GM21447 (cell line): ENCODE measurements around the gene ABHD10.
"Not testable (repeated sequence)": the region's sequence is repeated elsewhere in the genome, so short reads cannot be mapped to it uniquely, and the experiment has no call there.

ENCODE experiments used
- ATAC-seq: cut with Tn5 transposase; IDR thresholded peaks from one replicate; pipeline ENCODE4 v1.9.1; 2021; ENCODE audit not compliant: unreplicated experiment

ABHD10 gene

GRCh38 chr3:112027826-112028225 lies 49.0 kb downstream of the ABHD10 start:
- no peak for ATAC-seq

GRCh38 chr3:112030901-112031300 lies 52.1 kb downstream of the ABHD10 start:
- no peak for ATAC-seq

DNA sequence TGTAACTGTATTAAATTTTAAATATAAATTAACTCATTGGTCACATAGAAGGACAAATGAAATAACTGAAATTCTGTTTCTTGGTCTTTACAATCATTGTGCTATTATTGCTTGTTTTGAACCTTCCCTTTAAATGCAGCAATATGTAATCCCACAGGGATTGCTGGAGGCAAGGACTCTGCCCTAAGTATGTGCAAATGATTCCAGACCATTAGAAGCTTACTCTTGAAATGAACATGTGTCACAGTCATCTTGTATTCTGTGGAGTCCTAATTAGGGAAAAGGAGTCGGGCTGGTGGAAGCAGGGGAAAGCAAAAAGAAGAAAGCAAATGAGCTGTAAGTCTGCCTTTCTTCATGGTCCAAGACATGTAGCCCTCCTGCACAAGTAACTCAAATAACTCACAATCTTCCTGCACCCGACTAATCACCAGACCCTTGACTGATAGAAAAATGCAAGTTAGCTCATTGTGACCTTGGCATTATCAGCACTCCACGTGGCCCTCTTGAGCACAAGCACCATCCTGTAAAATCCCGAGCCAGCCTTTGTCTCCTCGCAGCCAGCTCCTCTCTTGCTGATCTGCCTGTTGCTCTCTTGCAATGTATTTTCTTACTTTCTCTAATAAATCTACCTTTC lies 53.4 kb downstream of the ABHD10 start:
- no peak for ATAC-seq

GRCh38 chr3:112034436-112034835 lies 55.6 kb downstream of the ABHD10 start, which contains the start of gene TMPRSS7:
TSS of gene TMPRSS7 (plus strand) at chr3:112034736. CDS start at chr3:112034846, 110 bp downstream.
- ATAC-seq: no peak

DNA sequence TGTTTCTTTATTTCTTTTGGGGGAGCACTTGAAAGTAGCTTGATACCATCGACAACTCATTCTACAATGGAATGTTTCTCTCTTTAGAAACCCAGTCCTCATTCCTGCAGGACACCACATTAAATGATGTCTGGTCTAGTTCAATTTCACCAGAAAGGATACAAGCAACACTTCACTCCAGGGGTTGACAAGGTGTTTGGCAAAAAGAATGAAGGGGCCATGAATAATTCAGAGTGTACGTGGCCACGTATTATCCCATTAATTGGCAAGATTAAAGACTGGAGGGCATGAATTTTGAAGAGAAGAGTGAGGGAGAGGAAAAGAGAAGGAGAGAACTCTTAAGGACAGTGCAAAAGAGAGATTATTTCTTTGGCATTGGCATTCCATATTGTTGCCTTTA lies 56.4 kb downstream of the ABHD10 start:
- no peak for ATAC-seq

- not testable (repeated sequence) for ATAC-seq
Observed at GRCh38 chr3:112037194-112037593, 58.4 kb downstream of the ABHD10 start.

DNA sequence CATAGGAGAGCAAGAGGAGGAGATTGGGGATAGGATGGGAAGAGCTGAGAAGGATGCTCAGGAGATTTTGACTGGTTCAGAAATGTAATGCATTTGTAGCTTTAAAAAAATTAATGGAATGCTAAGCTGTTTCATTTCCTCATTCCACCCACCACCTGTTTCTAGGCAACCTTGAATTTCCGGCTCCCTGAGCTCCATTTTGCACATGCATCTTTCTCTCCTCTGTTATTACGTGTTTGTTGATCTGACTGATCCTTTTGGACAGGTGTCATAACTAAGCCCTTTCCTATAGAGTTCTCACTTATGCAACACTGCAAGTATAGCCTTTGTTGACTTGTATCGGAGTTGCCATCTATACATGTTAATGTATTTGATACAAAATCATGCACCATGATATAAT lies 60.0 kb downstream of the ABHD10 start:
- no peak for ATAC-seq

DNA sequence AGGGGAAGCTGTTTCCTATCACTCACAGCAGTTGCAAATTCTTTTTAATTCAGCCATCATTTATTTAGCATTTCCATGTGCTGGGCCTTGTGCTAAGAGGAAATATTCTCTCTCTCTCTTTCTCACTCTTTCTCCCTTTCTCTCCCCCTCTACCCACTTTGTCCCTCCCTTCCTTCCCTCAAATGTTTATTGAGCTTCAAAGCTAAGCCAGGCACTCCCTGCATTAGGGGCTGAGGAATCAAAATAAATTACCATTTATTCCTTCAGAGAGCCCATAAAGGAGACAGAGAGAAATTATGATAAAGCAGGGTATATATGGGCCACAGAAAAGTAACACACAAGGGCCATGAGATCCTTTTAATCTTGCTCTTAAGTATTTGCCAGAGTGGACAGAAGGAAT lies 62.5 kb downstream of the ABHD10 start:
- ATAC-seq: no peak

DNA sequence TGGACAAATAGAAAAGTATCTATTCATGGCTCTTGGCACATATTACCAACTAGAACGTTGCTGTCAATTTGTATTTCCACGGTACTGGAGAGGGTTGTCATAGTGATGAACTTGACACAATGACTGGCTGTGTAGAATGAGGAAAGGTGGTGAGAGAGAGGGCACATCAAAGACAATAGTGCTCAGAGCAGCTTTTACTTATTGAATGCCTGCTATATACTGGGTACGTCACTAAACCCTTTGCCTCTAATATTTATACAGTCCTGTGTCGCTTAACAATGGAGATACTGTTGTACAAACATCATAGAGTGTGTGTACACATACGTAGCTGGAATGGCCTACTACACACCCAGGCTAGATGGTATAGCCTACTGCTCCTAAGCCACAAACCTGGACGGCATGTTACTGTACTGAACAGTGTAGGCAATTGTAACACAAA lies 64.0 kb downstream of the ABHD10 start:
- ATAC-seq: no peak
